SK-N-MC (cell line): Measurements from ENCODE around the gene MED31.

ENCODE experiments used
- EZH2 ChIP-seq: fragments of 200-600 bp; sonication (generic); IDR thresholded peaks from one replicate; pipeline ENCODE4 v1.6.1; 2017; ENCODE audit warnings: antibody characterized with exemption
- FOXP2 ChIP-seq: optimal IDR thresholded peaks from 2 replicates; pipeline ENCODE3; 2011; ENCODE audit warnings: mild to moderate bottlenecking, moderate library complexity; ENCODE audit not compliant: insufficient read depth; ENCODE audit errors: extremely low read length, control extremely low read depth
- POLR2AphosphoS5 ChIP-seq: IDR thresholded peaks from 2 replicates; pipeline ENCODE4 v1.6.1; 2012; ENCODE audit warnings: mild to moderate bottlenecking, low read depth, low read length, borderline replicate concordance

GRCh38 chr17:6611231-6611630 lies 40.2 kb downstream of the MED31 start:
- TF ChIP-seq POLR2AphosphoS5 (no peak), EZH2 (no peak), FOXP2 (no peak)
